Activated naive CD4-positive, alpha-beta T cell treated with anti-CD3 and anti-CD28 coated beads, Interleukin-2, amount 50 U/mL, for 72 hours (primary cell): ENCODE measurements around the gene RLN3. TPM values are rescaled to one million over a fixed set of nuclear protein-coding genes. Genes with fewer than 3 reads are reported as not detected.

Experiments used
- ATAC-seq, 2 donors: fragments of 150-1000 bp; cut with Tn5 transposase; 2 replicates each; pipeline ENCODE4 v1.10.0; 2021; ENCODE audit warnings: mild to moderate bottlenecking in 2 of 2, moderate library complexity in 2 of 2
- DNase-seq, 2 donors: peaks; one replicate each; pipeline ENCODE4 v3.0.0; 2021 to 2022; ENCODE audit warnings: low spot score in 2 of 2
- H3K27ac Mint-ChIP-seq, 2 donors: one replicate each; pipeline ENCODE4 v1.8.0; 2022; ENCODE audit warnings: mild to moderate bottlenecking in 2 of 2, mixed read lengths in 2 of 2
- H3K36me3 Mint-ChIP-seq, 2 donors: one replicate each; pipeline ENCODE4 v1.8.0; 2022; ENCODE audit warnings: mixed read lengths in 2 of 2
- H3K9me3 Mint-ChIP-seq, 2 donors: one replicate each; pipeline ENCODE4 v1.8.0; 2022; ENCODE audit warnings: mixed read lengths in 2 of 2
- total RNA-seq, 2 donors: library from RNA; stranded (reverse); gene quantifications; one replicate each; pipeline ENCODE4 v1.2.3, GENCODE V29; 2022

Gene RLN3
- total RNA-seq, 2 donors from 2014 or later = not detected

DNA sequence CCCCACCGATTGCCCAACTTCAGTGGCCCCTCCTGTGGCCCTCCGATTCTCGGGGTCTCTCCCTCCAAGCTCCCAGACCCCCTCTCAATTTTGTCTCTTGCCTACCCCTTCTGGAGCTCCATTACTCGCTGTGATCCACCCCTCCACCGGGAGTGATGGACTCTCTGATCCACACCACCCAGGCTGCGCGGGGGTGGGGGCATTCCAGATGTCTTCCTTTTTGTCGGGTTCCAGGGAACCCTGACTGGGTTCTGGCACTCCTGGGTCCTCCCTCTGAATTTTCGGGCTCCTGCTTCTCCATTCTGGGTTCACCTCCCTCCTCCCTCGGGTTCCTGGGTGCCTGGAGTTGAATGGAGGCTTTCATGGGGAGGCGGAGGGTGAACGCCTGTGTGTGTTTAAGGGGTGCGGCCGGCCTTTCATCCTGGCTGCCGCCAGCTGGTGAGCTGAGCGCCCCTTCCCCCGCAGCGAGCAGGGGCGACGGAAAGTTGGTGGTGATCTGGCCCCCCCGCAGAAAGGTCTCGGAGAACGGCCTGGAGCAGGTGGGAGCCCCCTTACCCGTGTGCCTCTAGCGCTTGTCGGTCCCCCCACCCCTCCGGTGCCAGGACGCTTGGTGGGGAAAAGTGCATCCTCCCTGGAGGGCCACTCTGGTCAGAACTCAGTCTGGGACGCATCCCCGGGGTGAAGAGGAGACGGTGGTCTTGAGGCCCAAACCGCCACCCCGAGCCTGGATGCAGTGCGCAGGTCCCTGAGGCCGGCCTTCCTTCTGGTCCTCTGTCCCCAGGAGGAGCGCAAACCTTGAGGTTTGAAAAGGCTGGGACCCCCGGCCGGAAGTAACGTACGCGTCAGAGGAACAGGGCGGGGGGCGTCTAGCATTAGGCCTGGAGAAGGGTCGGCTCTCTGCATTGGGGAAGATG lies 46.2 kb downstream of the RLN3 start:
- H3K27ac Mint-ChIP-seq = peak overlapping the region; percentile 20 to 84
- ATAC-seq = peak; percentile 16 to 29
- no peaks in the 10 kb centered on the region for H3K36me3 Mint-ChIP-seq
- DNase-seq = peak; percentile 45 to 68
- H3K9me3 Mint-ChIP-seq = no peaks in the 10 kb centered on the region

DNA sequence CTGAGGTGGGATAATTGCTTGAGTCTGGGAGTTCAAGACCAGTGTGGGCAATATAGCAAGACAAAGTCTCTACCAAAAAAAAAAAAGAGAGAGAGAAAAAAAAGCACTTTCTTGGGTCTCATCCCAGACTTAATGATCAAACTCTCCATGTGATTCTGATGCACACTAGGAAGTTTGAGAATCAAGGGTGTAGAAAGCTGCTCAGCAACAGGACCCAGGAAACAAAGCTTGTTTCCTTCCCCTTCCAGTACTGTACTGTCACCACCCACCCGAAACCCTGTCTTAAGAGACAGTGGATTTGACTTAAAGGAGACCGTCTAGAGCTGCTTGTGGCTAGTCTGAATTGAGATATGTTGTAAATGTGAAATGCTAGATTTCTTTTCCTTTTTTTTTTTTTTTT lies 50.5 kb downstream of the RLN3 start:
- H3K9me3 Mint-ChIP-seq = no peaks in the 10 kb centered on the region
- DNase-seq = no peak
- no peak for ATAC-seq
- H3K27ac Mint-ChIP-seq = no peak overlapping the region
- H3K36me3 Mint-ChIP-seq = peaks cover 0 to 5% of the 10 kb centered on the region in 2 donors

Other genes starting within 250 kb of the RLN3 start
- gene ZSWIM4, start 232.7 kb upstream of the RLN3 start, total RNA-seq = 1 to 10 TPM; 6.3 to 8.8 TPM
- under 1 TPM; 0.88 to 0.98 TPM for gene NANOS3, start 151.0 kb upstream of the RLN3 start, total RNA-seq
- 10 to 100 TPM in 1 of 2 donors, 1 to 10 TPM in 1; 5.1 to 10.5 TPM for gene BRME1, start 122.0 kb upstream of the RLN3 start, total RNA-seq
- gene CC2D1A, start 121.9 kb upstream of the RLN3 start, total RNA-seq = 10 to 100 TPM; 29.4 to 57.9 TPM
- gene PODNL1, start 89.7 kb upstream of the RLN3 start, total RNA-seq = under 1 TPM in 1 of 2 donors, not detected in 1; 0.34 TPM
- 10 to 100 TPM; 59.0 to 90.0 TPM for gene DCAF15, start 75.6 kb upstream of the RLN3 start, total RNA-seq
- 10 to 100 TPM in 1 of 2 donors, 1 to 10 TPM in 1; 9.7 to 14.5 TPM for gene RFX1, start 21.8 kb upstream of the RLN3 start, total RNA-seq
- gene IL27RA, start 3.6 kb downstream of the RLN3 start, total RNA-seq = 10 to 100 TPM; 59.6 to 68.0 TPM
- not detected for gene PALM3, start 33.9 kb downstream of the RLN3 start, total RNA-seq
- gene MISP3, start 44.6 kb downstream of the RLN3 start, total RNA-seq = 1 to 10 TPM; 1.2 to 4.2 TPM
- not detected for gene C19orf67, start 57.6 kb downstream of the RLN3 start, total RNA-seq
- gene SAMD1, start 62.6 kb downstream of the RLN3 start, total RNA-seq = 100 to 1,000 TPM in 1 of 2 donors, 10 to 100 TPM in 1; 39.7 to 101 TPM
- gene PRKACA, start 89.6 kb downstream of the RLN3 start, total RNA-seq = 10 to 100 TPM; 66.3 to 84.5 TPM
- gene ASF1B, start 108.4 kb downstream of the RLN3 start, total RNA-seq = 10 to 100 TPM; 68.3 to 76.1 TPM
- gene ADGRL1, start 178.0 kb downstream of the RLN3 start, total RNA-seq = 10 to 100 TPM in 1 of 2 donors, 1 to 10 TPM in 1; 9.2 to 25.7 TPM